SK-N-SH (cell line): ENCODE results near the gene MAP4K4. TPM values are rescaled to one million over a fixed set of nuclear protein-coding genes. Genes with fewer than 3 reads are reported as not detected.

ENCODE experiments used
- CTCF ChIA-PET: fragments of 300-600, 350-600 bp; formaldehyde crosslinking; extraction: SDS; loops from one replicate; lab custom pipeline; 2021; lab: Yijun Ruan, JAX
- POLR2A ChIA-PET: fragments of 350-600 bp; sonication (Branson Sonifier 250); formaldehyde crosslinking; extraction: SDS; loops from one replicate; lab custom pipeline; 2020; ENCODE audit warnings: antibody characterized with exemption, inconsistent platforms; lab: Yijun Ruan, JAX
- DNase-seq: peaks from one replicate; pipeline ENCODE4 v3.0.0; 2012
- H2AFZ ChIP-seq: fragments of 200-600 bp; sonication (generic); 2 replicates; pipeline ENCODE4 v1.8.1; 2016; ENCODE audit warnings: antibody characterized with exemption, mild to moderate bottlenecking, low read depth
- H3F3A ChIP-seq: fragments of 200-600 bp; sonication (generic); replicated peaks from 2 replicates; pipeline ENCODE3; 2016; ENCODE audit warnings: antibody characterized with exemption, mild to moderate bottlenecking; ENCODE audit not compliant: insufficient read depth
- H3K27ac ChIP-seq, 2 experiments: fragments of 200-500 bp in 1 of 2; fragments of 200-600 bp in 1 of 2; sonication (Bioruptor generic) in 1 of 2; sonication (generic), shearing (Covaris generic) in 1 of 2; 2 replicates each; pipeline versions ENCODE4 v1.5.1 to v1.6.1; 2014 to 2016; ENCODE audit warnings: low read depth in 2 of 2, inconsistent platforms in 1 of 2, low read length in 1 of 2, mild to moderate bottlenecking in 1 of 2, mixed read lengths in 1 of 2
- H3K27me3 ChIP-seq: fragments of 200-600 bp; sonication (generic), shearing (Covaris generic); 2 replicates; pipeline ENCODE4 v1.6.1; 2016; ENCODE audit warnings: mixed run types; ENCODE audit not compliant: insufficient read depth
- H3K36me3 ChIP-seq, 2 experiments: fragments of 200-500 bp in 1 of 2; fragments of 200-600 bp in 1 of 2; sonication (Bioruptor generic) in 1 of 2; sonication (generic) in 1 of 2; replicated peaks in 1 of 2; 2 replicates each; pipeline versions ENCODE3 to v1.5.1; 2014 to 2016; ENCODE audit warnings: low read length in 1 of 2, mild to moderate bottlenecking in 1 of 2; ENCODE audit not compliant: insufficient read depth in 2 of 2, control insufficient read depth in 1 of 2
- H3K4me1 ChIP-seq, 2 experiments: fragments of 200-500 bp in 1 of 2; fragments of 200-600 bp in 1 of 2; sonication (Bioruptor generic) in 1 of 2; sonication (generic), shearing (Covaris generic) in 1 of 2; 2 replicates each; pipeline versions ENCODE4 v1.5.1 to v1.6.1; 2014 to 2016; ENCODE audit warnings: low read depth in 1 of 2, low read length in 1 of 2, mixed run types in 1 of 2; ENCODE audit not compliant: insufficient read depth in 2 of 2, control insufficient read depth in 1 of 2
- H3K4me2 ChIP-seq: fragments of 200-600 bp; sonication (generic), shearing (Covaris generic); 2 replicates; pipeline ENCODE4 v1.6.1; 2017; ENCODE audit warnings: mixed run types
- H3K4me3 ChIP-seq, 2 experiments: fragments of 200-500 bp in 1 of 2; fragments of 200-600 bp in 1 of 2; sonication (Bioruptor generic) in 1 of 2; sonication (generic), shearing (Covaris generic) in 1 of 2; 2 replicates each; pipeline versions ENCODE4 v1.5.1 to v1.8.1; 2014 to 2016; ENCODE audit warnings: low read depth in 2 of 2, inconsistent platforms in 1 of 2, low read length in 1 of 2, mild to moderate bottlenecking in 1 of 2, mixed read lengths in 1 of 2, moderate library complexity in 1 of 2
- H3K79me2 ChIP-seq: fragments of 200-600 bp; sonication (generic); 2 replicates; pipeline ENCODE4 v1.8.1; 2017; ENCODE audit warnings: mild to moderate bottlenecking; ENCODE audit not compliant: insufficient read depth
- H3K9ac ChIP-seq: fragments of 200-600 bp; sonication (generic); 2 replicates; pipeline ENCODE4 v1.6.1; 2017; ENCODE audit warnings: mixed run types
- H3K9me2 ChIP-seq: fragments of 200-600 bp; sonication (generic); 2 replicates; pipeline ENCODE4 v1.6.1; 2017; ENCODE audit warnings: mixed run types
- H3K9me3 ChIP-seq: fragments of 200-600 bp; sonication (generic); 2 replicates; pipeline ENCODE4 v1.6.1; 2017; ENCODE audit warnings: mixed run types, mild to moderate bottlenecking, moderate library complexity
- H4K20me1 ChIP-seq: fragments of 200-600 bp; sonication (generic); 2 replicates; pipeline ENCODE4 v1.6.1; 2017; ENCODE audit warnings: mild to moderate bottlenecking, mixed run types; ENCODE audit not compliant: insufficient read depth
- CHD2 ChIP-seq: fragments of 150-350 bp; IDR thresholded peaks from 2 replicates; pipeline ENCODE4 v1.6.1; 2018; ENCODE audit warnings: low read length; ENCODE audit not compliant: partially characterized antibody
- CTCF ChIP-seq: fragments of 200-600 bp; sonication (generic); IDR thresholded peaks from 2 replicates; pipeline ENCODE4 v1.6.1; 2017; ENCODE audit warnings: antibody characterized with exemption, mild to moderate bottlenecking, moderate library complexity
- JUND ChIP-seq: IDR thresholded peaks from 2 replicates; pipeline ENCODE4 v1.4.0; 2012
- NFIC ChIP-seq: IDR thresholded peaks from 2 replicates; pipeline ENCODE4 v1.4.0; 2012; ENCODE audit warnings: borderline replicate concordance
- NRF1 ChIP-seq: IDR thresholded peaks from 2 replicates; pipeline ENCODE4 v1.6.1; 2012; ENCODE audit warnings: low read depth, mild to moderate bottlenecking, low read length
- PBX3 ChIP-seq: IDR thresholded peaks from 2 replicates; pipeline ENCODE4; 2012
- TAF1 ChIP-seq: IDR thresholded peaks from 2 replicates; pipeline ENCODE4 v1.6.1; 2012; ENCODE audit warnings: low read depth, mild to moderate bottlenecking, low read length, moderate library complexity, borderline replicate concordance
- TEAD4 ChIP-seq: IDR thresholded peaks from 2 replicates; pipeline ENCODE4 v1.4.0; 2012; ENCODE audit warnings: mild to moderate bottlenecking, borderline replicate concordance; ENCODE audit not compliant: insufficient read depth
- WGBS: methylation state at CpG from one replicate; pipeline ENCODE4 v1.1.6; 2017; ENCODE audit warnings: low lambda C conversion rate; 5-methylcytosine and 5-hydroxymethylcytosine counted together
- polyA plus RNA-seq, 3 experiments: library from polyadenylated mRNA; depleted of rRNA; stranded (reverse); fragments of >200 nt; gene quantifications; 2 replicates each; pipeline ENCODE4 v1.2.3, GENCODE V29; 2012

Gene MAP4K4
- polyA plus RNA-seq, 1 of the 3 experiments (the other 2 are of a cell fraction), result 72.9 TPM

- Histone ChIP-seq H4K20me1 (peaks cover 36% of the 10 kb centered on the region), H3K79me2 (peaks cover 61% of the 10 kb centered on the region; the same call in 1 of the 2 replicates), H3K27ac (peak overlapping the region in 1 of 2 experiments; percentile 66; a peak in 2 of 4 replicates), H2AFZ (no peak overlapping the region), H3K4me2 (0 out of 2 replicates have a peak overlapping the region, but pooled peaks have one; percentile 19), H3K4me1 (peaks cover 0 to 22% of the 10 kb centered on the region in 2 experiments; a peak in 2 of 4 replicates), H3K9ac (no peak overlapping the region), H3K4me3 (no peak overlapping the region), H3K36me3 (peaks cover 80 to 85% of the 10 kb centered on the region in 2 experiments), H3K9me2 (no peaks in the 10 kb centered on the region), H3F3A (peaks cover 31% of the 10 kb centered on the region), H3K9me3 (no peaks in the 10 kb centered on the region), H3K27me3 (no peaks in the 10 kb centered on the region)
- no peak for DNase-seq
- ChIA-PET CTCF (no interaction called here), POLR2A (no interaction called here)
- WGBS, result 92% methylated on average over 1 of the region's 1 CpG
- no peak for TF ChIP-seq NFIC
- TF ChIP-seq CHD2, result no peak
- no peak for TF ChIP-seq TEAD4
- TF ChIP-seq JUND, result no peak
- TF ChIP-seq CTCF, result no peak
- no peak for TF ChIP-seq NRF1
- no peak for TF ChIP-seq PBX3
These were observed 145.0 kb downstream of the MAP4K4 start for GRCh38 chr2:101842471-101842870.

DNA sequence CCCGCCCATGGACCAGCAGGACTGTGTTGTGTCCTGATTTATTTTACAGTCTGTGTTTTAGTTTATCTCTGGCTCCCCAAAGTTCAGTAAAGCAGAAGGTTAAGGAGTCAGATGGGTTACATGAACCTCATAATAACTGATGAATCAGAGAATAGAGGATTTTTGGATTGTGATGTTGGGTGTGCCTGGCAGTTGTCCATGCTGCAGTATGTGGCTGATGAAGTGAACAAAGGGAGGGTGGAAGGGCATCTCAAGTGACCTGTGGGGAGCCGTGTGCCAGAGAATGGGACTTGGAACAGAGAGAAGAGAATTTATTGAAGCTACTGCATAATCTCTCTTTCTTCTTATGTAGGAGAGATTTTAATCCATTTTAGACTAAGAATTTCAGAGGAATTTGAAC is 145.5 kb downstream of the MAP4K4 start:
- H3K79me2 ChIP-seq, result peaks cover 59% of the 10 kb centered on the region
- peaks cover 39% of the 10 kb centered on the region for H4K20me1 ChIP-seq
- TF ChIP-seq PBX3 (0 out of 2 replicates have a peak, but pooled peaks have one; percentile 6), TAF1 (no peak), JUND (no peak)
- no peak for DNase-seq
- peak overlapping the region; percentile 19; the same call in 1 of the 2 replicates for H3K4me2 ChIP-seq
- no peak overlapping the region for H2AFZ ChIP-seq
- H3K36me3 ChIP-seq, result peaks cover 80 to 85% of the 10 kb centered on the region in 2 experiments
- H3K4me1 ChIP-seq, result peaks cover 0 to 22% of the 10 kb centered on the region in 2 experiments; a peak in 2 of 4 replicates
- H3K4me3 ChIP-seq, result no peak overlapping the region
- no peaks in the 10 kb centered on the region for H3K27me3 ChIP-seq
- H3F3A ChIP-seq, result peaks cover 30% of the 10 kb centered on the region
- H3K9me3 ChIP-seq, result no peaks in the 10 kb centered on the region
- no peak overlapping the region for H3K9ac ChIP-seq
- CTCF ChIA-PET, result interaction anchor here (0.9 kb wide), 1 partner anchor 18 kb away, joined by 3 read pairs; no protein-coding TSS in a partner anchor
- H3K27ac ChIP-seq, result peak overlapping the region in 1 of 2 experiments; percentile 66; a peak in 2 of 4 replicates
- 81% methylated on average over 2 of the region's 2 CpGs for WGBS
- POLR2A ChIA-PET, result no interaction called here
- no peaks in the 10 kb centered on the region for H3K9me2 ChIP-seq
